Smooth muscle cell (in vitro differentiated cells): Measurements from ENCODE around the gene GAMT. TPM values are rescaled to one million over a fixed set of nuclear protein-coding genes. Genes with fewer than 3 reads are reported as not detected.
A peak's percentile ranks its signal among the peaks of the same experiment; 100 is the strongest.

Experiments
- DNase-seq: peaks from one replicate; lab custom pipeline; 2025; ENCODE audit not compliant: unreplicated experiment; lab: John Stamatoyannopoulos, UW
- H2AFZ ChIP-seq: fragments of 200-600 bp; sonication (generic); 2 replicates; pipeline ENCODE4 v1.6.0; 2016; ENCODE audit warnings: antibody characterized with exemption, low read depth, mild to moderate bottlenecking
- H3F3A ChIP-seq: fragments of 200-600 bp; sonication (generic); 2 replicates; pipeline ENCODE4 v1.6.0; 2017; ENCODE audit warnings: antibody characterized with exemption, low read depth
- H3K27ac ChIP-seq: fragments of 200-600 bp; sonication (generic); 2 replicates; pipeline ENCODE4 v1.5.1; 2016; ENCODE audit warnings: low read depth, mild to moderate bottlenecking
- H3K27me3 ChIP-seq: fragments of 200-600 bp; sonication (generic); 2 replicates; pipeline ENCODE4 v1.6.1; 2016; ENCODE audit warnings: low read depth, mild to moderate bottlenecking
- H3K36me3 ChIP-seq: fragments of 200-600 bp; sonication (generic); 2 replicates; pipeline ENCODE4 v1.5.1; 2016; ENCODE audit warnings: low read depth
- H3K4me1 ChIP-seq: fragments of 200-600 bp; sonication (generic); 2 replicates; pipeline ENCODE4 v1.5.1; 2016; ENCODE audit warnings: low read depth
- H3K4me2 ChIP-seq: fragments of 200-600 bp; sonication (generic); 2 replicates; pipeline ENCODE4 v1.6.0; 2016; ENCODE audit warnings: mild to moderate bottlenecking
- H3K4me3 ChIP-seq: fragments of 200-600 bp; sonication (generic); 2 replicates; pipeline ENCODE4 v1.5.1; 2016; ENCODE audit warnings: mild to moderate bottlenecking
- H3K79me2 ChIP-seq: fragments of 200-600 bp; sonication (generic); 2 replicates; pipeline ENCODE4 v1.6.0; 2016; ENCODE audit warnings: low read depth, mild to moderate bottlenecking
- H3K9ac ChIP-seq: fragments of 200-600 bp; sonication (generic); 2 replicates; pipeline ENCODE4 v1.6.0; 2016; ENCODE audit warnings: low read depth
- H3K9me3 ChIP-seq: fragments of 200-600 bp; sonication (generic); replicated peaks from 2 replicates; pipeline ENCODE4 v1.5.1; 2016; ENCODE audit warnings: low read depth
- H4K20me1 ChIP-seq: fragments of 200-600 bp; sonication (generic); 2 replicates; pipeline ENCODE4 v1.6.0; 2016; ENCODE audit warnings: low read depth
- WGBS: methylation state at CpG from one replicate; pipeline ENCODE4 v1.1.7; 2016; ENCODE audit warnings: low lambda C conversion rate; 5-methylcytosine and 5-hydroxymethylcytosine counted together
- polyA plus RNA-seq: library from polyadenylated mRNA; unstranded; fragments of >200 nt; fragmentation: Nextera tagmentation; extraction: Ambion mirVana; gene quantifications from 2 replicates; pipeline ENCODE4 v1.2.1, GENCODE V29; 2016
- total RNA-seq: library from RNA; depleted of rRNA; stranded (reverse); fragments of >200 nt; gene quantifications from 2 replicates; pipeline ENCODE4 v1.2.3, GENCODE V29; 2014
- TF ChIP-seq, protein P1 (sequence below): fragments of 200-600 bp; sonication (generic); IDR thresholded peaks from 2 replicates; pipeline ENCODE4 v1.5.1; 2017; ENCODE audit warnings: borderline replicate concordance, mild to moderate bottlenecking, antibody characterized with exemption; ENCODE audit not compliant: insufficient read depth, poor library complexity, severe bottlenecking

GAMT gene
- total and polyA plus RNA-seq, 2 experiments from 2014 or later = 22.3 to 35.2 TPM

DNA sequence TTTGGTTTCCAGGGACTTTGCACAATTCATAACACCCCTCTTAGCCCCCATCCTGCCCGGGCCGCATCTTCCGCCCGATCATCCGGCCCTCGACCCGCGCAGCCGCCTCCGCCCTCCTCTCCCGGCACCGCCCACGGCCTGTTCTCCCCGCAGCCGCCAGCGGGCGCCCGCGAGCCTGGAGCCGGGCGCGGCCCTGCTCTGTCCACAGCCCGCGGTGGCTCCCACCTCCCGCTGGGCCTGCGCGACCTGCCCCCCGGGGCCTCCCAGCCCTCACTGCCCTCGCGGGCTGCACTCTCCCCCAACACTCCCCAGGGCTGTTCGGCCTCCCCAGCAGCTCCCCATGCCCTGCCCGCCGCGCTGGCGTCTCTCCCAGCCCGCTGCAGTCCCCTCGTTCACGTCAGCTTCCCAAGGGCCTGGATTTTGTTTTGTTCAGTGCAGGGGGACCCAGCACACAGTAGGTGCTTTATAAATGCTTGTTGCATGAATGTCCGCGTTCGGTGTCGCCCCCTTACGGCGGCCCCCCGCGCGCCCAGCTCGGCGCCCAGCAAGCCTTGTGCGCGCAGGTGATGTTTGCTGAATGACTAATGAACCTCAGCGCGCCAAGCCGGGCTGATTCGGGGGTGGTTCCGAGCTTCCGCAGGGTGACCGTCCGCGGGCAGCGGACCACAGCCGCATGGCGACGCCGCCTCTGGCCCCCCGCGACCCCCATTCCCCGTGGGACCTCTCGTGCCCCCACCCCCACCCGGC is 44.0 kb upstream of the GAMT start:
- Histone ChIP-seq H3F3A (peaks cover 22% of the 10 kb centered on the region), H4K20me1 (peaks cover 68% of the 10 kb centered on the region), H3K4me3 (peak overlapping the region; percentile 52), H3K9ac (no peak overlapping the region), H3K9me3 (no peaks in the 10 kb centered on the region), H3K36me3 (no peaks in the 10 kb centered on the region), H2AFZ (no peak overlapping the region), H3K27me3 (peaks cover 48% of the 10 kb centered on the region), H3K79me2 (peaks cover 15% of the 10 kb centered on the region), H3K27ac (no peak overlapping the region), H3K4me1 (peaks cover 8% of the 10 kb centered on the region), H3K4me2 (peak overlapping the region; percentile 86)
- TF ChIP-seq, protein P1, sequence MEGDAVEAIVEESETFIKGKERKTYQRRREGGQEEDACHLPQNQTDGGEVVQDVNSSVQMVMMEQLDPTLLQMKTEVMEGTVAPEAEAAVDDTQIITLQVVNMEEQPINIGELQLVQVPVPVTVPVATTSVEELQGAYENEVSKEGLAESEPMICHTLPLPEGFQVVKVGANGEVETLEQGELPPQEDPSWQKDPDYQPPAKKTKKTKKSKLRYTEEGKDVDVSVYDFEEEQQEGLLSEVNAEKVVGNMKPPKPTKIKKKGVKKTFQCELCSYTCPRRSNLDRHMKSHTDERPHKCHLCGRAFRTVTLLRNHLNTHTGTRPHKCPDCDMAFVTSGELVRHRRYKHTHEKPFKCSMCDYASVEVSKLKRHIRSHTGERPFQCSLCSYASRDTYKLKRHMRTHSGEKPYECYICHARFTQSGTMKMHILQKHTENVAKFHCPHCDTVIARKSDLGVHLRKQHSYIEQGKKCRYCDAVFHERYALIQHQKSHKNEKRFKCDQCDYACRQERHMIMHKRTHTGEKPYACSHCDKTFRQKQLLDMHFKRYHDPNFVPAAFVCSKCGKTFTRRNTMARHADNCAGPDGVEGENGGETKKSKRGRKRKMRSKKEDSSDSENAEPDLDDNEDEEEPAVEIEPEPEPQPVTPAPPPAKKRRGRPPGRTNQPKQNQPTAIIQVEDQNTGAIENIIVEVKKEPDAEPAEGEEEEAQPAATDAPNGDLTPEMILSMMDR = peak; percentile 88
- DNase-seq = peak; percentile 41
- WGBS = 3% methylated on average over 49 of the region's 70 CpGs

GRCh38 chr19:1441677-1442438 is 40.5 kb upstream of the GAMT start:
- no peak for DNase-seq
- Histone ChIP-seq H3K36me3 (no peaks in the 10 kb centered on the region), H3K4me2 (no peak overlapping the region), H3K4me1 (peaks cover 14% of the 10 kb centered on the region), H3K79me2 (peaks cover 37% of the 10 kb centered on the region), H3K9me3 (no peaks in the 10 kb centered on the region), H3F3A (peaks cover 25% of the 10 kb centered on the region), H4K20me1 (peaks cover 76% of the 10 kb centered on the region), H3K27ac (no peak overlapping the region), H3K9ac (no peak overlapping the region), H2AFZ (no peak overlapping the region), H3K4me3 (no peak overlapping the region), H3K27me3 (peaks cover 16% of the 10 kb centered on the region)
- 97% methylated on average over 25 of the region's 25 CpGs for WGBS
- TF ChIP-seq, protein P1 = no peak

DNA sequence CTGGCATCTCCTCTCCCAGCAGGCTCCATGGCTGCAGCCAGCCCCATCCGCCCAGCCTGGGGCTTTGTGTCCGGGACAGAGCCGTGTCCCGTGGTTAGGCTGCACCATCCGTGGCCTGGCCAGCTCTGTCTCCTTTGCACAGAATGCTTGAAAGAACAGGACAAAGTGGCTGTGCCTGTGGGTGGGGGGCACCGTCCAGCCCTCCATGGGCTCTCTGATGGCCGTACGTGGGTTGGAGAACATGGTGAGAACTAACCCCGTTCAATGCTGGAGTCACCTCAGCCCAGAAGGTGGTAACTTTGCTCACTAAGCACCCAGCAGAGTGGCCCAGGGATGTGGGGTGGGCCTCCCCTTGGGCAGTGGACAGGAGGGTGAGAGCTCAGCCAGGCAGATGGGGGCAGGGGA is 39.7 kb upstream of the GAMT start:
- H3K4me1 ChIP-seq = peaks cover 9% of the 10 kb centered on the region
- H2AFZ ChIP-seq = no peak overlapping the region
- H3K36me3 ChIP-seq = no peaks in the 10 kb centered on the region
- H4K20me1 ChIP-seq = peaks cover 70% of the 10 kb centered on the region
- peaks cover 37% of the 10 kb centered on the region for H3K79me2 ChIP-seq
- H3K27ac ChIP-seq = no peak overlapping the region
- H3K9ac ChIP-seq = no peak overlapping the region
- no peak overlapping the region for H3K4me3 ChIP-seq
- WGBS = 94% methylated on average over 9 of the region's 9 CpGs
- peaks cover 25% of the 10 kb centered on the region for H3F3A ChIP-seq
- peaks cover 7% of the 10 kb centered on the region for H3K27me3 ChIP-seq
- no peaks in the 10 kb centered on the region for H3K9me3 ChIP-seq
- no peak overlapping the region for H3K4me2 ChIP-seq
- no peak for DNase-seq
- TF ChIP-seq, protein P1 = no peak
